Sigmoid colon (tissue), 7 donors: Measurements from ENCODE around the gene NPLOC4. TPM values are rescaled to one million over a fixed set of nuclear protein-coding genes. Genes with fewer than 3 reads are reported as not detected.

Source experiments
- DNase-seq: peaks from one replicate; pipeline ENCODE4 v3.0.0-alpha.2; 2019
- H3K27ac ChIP-seq, 4 donors: fragments of 200-600 bp; sonication (generic); one replicate each; pipeline ENCODE4 v1.5.1; 2016 to 2019; ENCODE audit warnings: mild to moderate bottlenecking in 1 of 4
- H3K27me3 ChIP-seq, 3 donors: fragments of 200-600 bp; sonication (generic); one replicate each; pipeline ENCODE4 v1.5.1; 2019; ENCODE audit warnings: mild to moderate bottlenecking in 1 of 3
- H3K36me3 ChIP-seq, 4 donors: fragments of 200-600 bp; sonication (generic); one replicate each; pipeline ENCODE4 v1.5.1; 2016 to 2019
- H3K4me1 ChIP-seq, 4 donors: fragments of 200-600 bp; sonication (generic); one replicate each; pipeline ENCODE4 v1.5.1; 2017 to 2019
- H3K4me3 ChIP-seq, 4 donors: fragments of 200-600 bp; sonication (generic); one replicate each; pipeline ENCODE4 v1.5.1; 2017 to 2019; ENCODE audit warnings: mild to moderate bottlenecking in 2 of 4, moderate library complexity in 1 of 4
- H3K9me3 ChIP-seq, 4 donors: fragments of 200-600 bp in 3 of 4; sonication (generic) in 3 of 4; one replicate each; pipeline versions ENCODE4 v1.5.1 to v1.6.1; 2013 to 2019
- CTCF ChIP-seq, 4 experiments: fragments of 450-650 bp in 3 of 4; fragments of 200-600 bp in 1 of 4; IDR thresholded peaks; one replicate each; pipeline ENCODE4 v1.5.1; 2016 to 2019; ENCODE audit warnings: antibody characterized with exemption in 4 of 4, mild to moderate bottlenecking in 3 of 4, moderate library complexity in 2 of 4
- EP300 ChIP-seq, 4 donors: sonication (generic); formaldehyde crosslinking; IDR thresholded peaks; one replicate each; pipeline ENCODE4 v1.6.1; 2017; ENCODE audit warnings: antibody characterized with exemption in 4 of 4
- POLR2A ChIP-seq, 2 donors: fragments of 450-650 bp; IDR thresholded peaks; one replicate each; pipeline ENCODE4 v1.6.1; 2016; ENCODE audit warnings: antibody characterized with exemption in 2 of 2, mild to moderate bottlenecking in 2 of 2, moderate library complexity in 2 of 2
- POLR2AphosphoS5 ChIP-seq, 4 donors: sonication (generic); formaldehyde crosslinking; IDR thresholded peaks; one replicate each; pipeline ENCODE4 v1.6.1; 2017; ENCODE audit warnings: antibody characterized with exemption in 4 of 4
- WGBS, 2 donors: extraction: QIAGEN DNeasy Blood & Tissue Kit; methylation state at CpG; one replicate each; pipeline ENCODE4 v1.1.7; 2013; 5-methylcytosine and 5-hydroxymethylcytosine counted together
- intact Hi-C: fragments of 100-400 bp; cut with DNase I; formaldehyde crosslinking; loops from one replicate; pipeline ENCODE4 v1.15.1; 2023
- polyA plus RNA-seq, 3 donors: library from polyadenylated mRNA; stranded (reverse); fragments of 200-250 nt; gene quantifications; one replicate each; pipeline ENCODE4 v1.2.3, GENCODE V29; 2013
- total RNA-seq, 4 donors: library from RNA; depleted of rRNA; stranded (reverse); fragments of >200 nt; gene quantifications; one replicate each; pipeline ENCODE4 v1.1.0, GENCODE V29; 2016
- donor health status: healthy with polysubstance abuse.
- donor health status: Bipolar disorder and iron deficiency.
- donor health status: healthy.

Gene NPLOC4
- total and polyA plus RNA-seq, 7 donors: 19.8 to 59.7 (median 51.7) TPM

GRCh38 chr17:81529437-81529803, 107.5 kb downstream of the NPLOC4 start:
- Histone ChIP-seq H3K27ac (no peak overlapping the region), H3K4me1 (peaks cover 0 to 12% (median 9%) of the 10 kb centered on the region in 4 donors), H3K36me3 (no peaks in the 10 kb centered on the region), H3K4me3 (no peak overlapping the region), H3K27me3 (peaks cover 28 to 59% (median 58%) of the 10 kb centered on the region in 3 donors), H3K9me3 (no peaks in the 10 kb centered on the region)
- intact Hi-C loops: no loop called here
- 75 to 89% methylated on average over 6 of the region's 6 CpGs for WGBS, 2 donors
- no peak for DNase-seq
- TF ChIP-seq EP300 (IDR thresholded peaks at IDR 0.05) (no peak), POLR2A (IDR thresholded peaks at IDR 0.05) (no peak), POLR2AphosphoS5 (IDR thresholded peaks at IDR 0.05) (no peak), CTCF (IDR thresholded peaks at IDR 0.05) (no peak)

DNA sequence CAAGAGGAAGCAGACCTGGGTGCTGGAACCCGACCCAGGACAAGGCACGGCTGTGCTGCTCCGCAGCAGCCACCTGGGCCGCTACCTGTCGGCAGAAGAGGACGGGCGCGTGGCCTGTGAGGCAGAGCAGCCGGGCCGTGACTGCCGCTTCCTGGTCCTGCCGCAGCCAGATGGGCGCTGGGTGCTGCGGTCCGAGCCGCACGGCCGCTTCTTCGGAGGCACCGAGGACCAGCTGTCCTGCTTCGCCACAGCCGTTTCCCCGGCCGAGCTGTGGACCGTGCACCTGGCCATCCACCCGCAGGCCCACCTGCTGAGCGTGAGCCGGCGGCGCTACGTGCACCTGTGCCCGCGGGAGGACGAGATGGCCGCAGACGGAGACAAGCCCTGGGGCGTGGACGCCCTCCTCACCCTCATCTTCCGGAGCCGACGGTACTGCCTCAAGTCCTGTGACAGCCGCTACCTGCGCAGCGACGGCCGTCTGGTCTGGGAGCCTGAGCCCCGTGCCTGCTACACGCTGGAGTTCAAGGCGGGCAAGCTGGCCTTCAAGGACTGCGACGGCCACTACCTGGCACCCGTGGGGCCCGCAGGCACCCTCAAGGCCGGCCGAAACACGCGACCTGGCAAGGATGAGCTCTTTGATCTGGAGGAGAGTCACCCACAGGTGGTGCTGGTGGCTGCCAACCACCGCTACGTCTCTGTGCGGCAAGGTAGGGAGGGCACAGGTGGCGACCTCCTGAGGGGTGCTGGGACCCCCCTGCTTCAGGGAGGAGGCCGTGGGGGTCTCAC, 108.1 kb downstream of the NPLOC4 start:
- TF ChIP-seq CTCF (IDR thresholded peaks at IDR 0.05): no peak
- TF ChIP-seq EP300 (IDR thresholded peaks at IDR 0.05): no peak
- TF ChIP-seq POLR2A (IDR thresholded peaks at IDR 0.05): no peak
- TF ChIP-seq POLR2AphosphoS5 (IDR thresholded peaks at IDR 0.05): no peak
- peaks cover 28 to 59% (median 58%) of the 10 kb centered on the region in 3 donors for H3K27me3 ChIP-seq
- H3K4me1 ChIP-seq: peaks cover 0 to 17% (median 12%) of the 10 kb centered on the region in 4 donors

DNA sequence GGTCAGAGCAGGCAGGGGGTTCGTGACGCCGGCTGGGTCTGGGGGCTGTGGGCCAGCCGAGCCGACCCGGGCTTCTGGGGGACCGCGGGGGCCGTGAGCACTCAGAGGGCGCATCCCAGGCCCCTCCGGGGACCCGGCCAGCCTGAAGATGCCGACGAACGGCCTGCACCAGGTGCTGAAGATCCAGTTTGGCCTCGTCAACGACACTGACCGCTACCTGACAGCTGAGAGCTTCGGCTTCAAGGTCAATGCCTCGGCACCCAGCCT, 108.6 kb downstream of the NPLOC4 start:
- WGBS, 2 donors: 16 to 63% methylated on average over 20 of the region's 20 CpGs
- H3K27me3 ChIP-seq: peaks cover 31 to 61% (median 60%) of the 10 kb centered on the region in 3 donors
- intact Hi-C loops: no loop called here

More for the DNA sequence above, 108.1 kb downstream of the NPLOC4 start:
- Histone ChIP-seq H3K36me3 (no peaks in the 10 kb centered on the region), H3K9me3 (no peaks in the 10 kb centered on the region), H3K4me3 (no peak overlapping the region), H3K27ac (no peak overlapping the region)
- WGBS, 2 donors: 33 to 87% methylated on average over 62 of the region's 62 CpGs
- no peak for DNase-seq
- intact Hi-C loops: no loop called here

DNA sequence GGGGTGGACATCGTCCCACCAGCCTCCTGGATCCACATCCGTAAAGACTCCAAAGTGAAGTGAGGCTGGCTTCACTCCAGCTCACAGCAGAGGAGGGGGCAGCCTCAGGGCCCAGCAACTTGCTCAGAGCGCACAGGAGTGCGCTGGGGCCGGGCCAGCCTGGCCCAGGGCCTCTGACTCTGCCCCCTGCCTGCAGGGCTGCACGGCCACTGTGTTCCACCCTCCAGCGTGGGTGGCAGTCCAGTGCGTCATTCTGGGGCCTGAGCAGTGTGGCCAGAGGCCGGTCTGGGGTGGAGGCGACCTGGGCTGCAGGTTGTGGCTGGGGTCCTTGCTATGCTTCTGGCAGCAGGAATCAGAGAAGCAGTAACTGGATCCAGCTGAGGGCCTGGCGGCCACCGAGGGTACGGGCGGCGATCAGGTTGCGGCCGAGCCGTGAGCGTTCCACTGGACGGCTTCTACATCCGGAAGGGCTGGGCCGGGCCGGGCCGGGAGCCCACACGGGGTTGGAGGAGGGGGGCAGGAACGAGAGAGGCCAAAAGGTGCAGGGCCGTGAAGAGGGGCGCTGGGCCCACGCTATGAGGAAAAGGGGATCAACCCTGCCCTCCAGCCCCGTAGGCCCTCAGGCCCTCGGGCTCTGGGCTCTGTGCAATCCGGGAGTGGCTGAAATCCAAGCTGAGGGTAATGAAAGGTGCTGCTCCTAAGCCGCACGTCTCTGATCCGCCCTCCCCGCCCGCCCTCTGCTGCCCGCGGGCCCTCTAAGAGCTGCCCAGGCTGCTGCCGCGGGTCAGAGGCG, 109.1 kb downstream of the NPLOC4 start, which contains the start of gene FSCN2:
Gene FSCN2, plus strand, starts transcription at position 787 of the 793 bp plus-strand sequence. CDS start 155 bp downstream, outside the sequence.
- intact Hi-C loops: no loop called here
- Histone ChIP-seq H3K4me1 (peaks cover 0 to 28% (median 22%) of the 10 kb centered on the region in 4 donors), H3K36me3 (no peaks in the 10 kb centered on the region), H3K27ac (no peak within 1 kb of the TSS), H3K9me3 (no peaks in the 10 kb centered on the region), H3K27me3 (peaks cover 31 to 66% (median 65%) of the 10 kb centered on the region in 3 donors), H3K4me3 (no peak within 1 kb of the TSS)
- DNase-seq: no peak
- TF ChIP-seq POLR2AphosphoS5 (IDR thresholded peaks at IDR 0.05) (no peak), CTCF (IDR thresholded peaks at IDR 0.05) (no peak), EP300 (IDR thresholded peaks at IDR 0.05) (no peak), POLR2A (IDR thresholded peaks at IDR 0.05) (no peak)
- 14 to 57% methylated on average over 42 of the region's 42 CpGs for WGBS, 2 donors

More for the DNA sequence above, 108.6 kb downstream of the NPLOC4 start:
- Histone ChIP-seq H3K36me3 (no peaks in the 10 kb centered on the region), H3K9me3 (no peaks in the 10 kb centered on the region), H3K4me1 (peaks cover 0 to 22% (median 17%) of the 10 kb centered on the region in 4 donors), H3K4me3 (no peak overlapping the region), H3K27ac (no peak overlapping the region)
- TF ChIP-seq POLR2A (IDR thresholded peaks at IDR 0.05) (no peak), CTCF (IDR thresholded peaks at IDR 0.05) (no peak), EP300 (IDR thresholded peaks at IDR 0.05) (no peak), POLR2AphosphoS5 (IDR thresholded peaks at IDR 0.05) (no peak)
- DNase-seq: no peak
